Lower leg skin (tissue), 3 donors: Measurements from ENCODE around the gene VAV3.

Source experiments
- POLR2A ChIP-seq, 2 donors: fragments of 450-650 bp; IDR thresholded peaks; one replicate each; pipeline ENCODE4 v1.6.1; 2016 to 2017; ENCODE audit warnings: antibody characterized with exemption in 2 of 2, mild to moderate bottlenecking in 1 of 2, moderate library complexity in 1 of 2
- TF ChIP-seq, protein P1 (sequence below), 3 donors: fragments of 450-650 bp; IDR thresholded peaks; one replicate each; pipeline ENCODE4 v1.5.1; 2016; ENCODE audit warnings: antibody characterized with exemption in 3 of 3, mild to moderate bottlenecking in 3 of 3, moderate library complexity in 2 of 3

DNA sequence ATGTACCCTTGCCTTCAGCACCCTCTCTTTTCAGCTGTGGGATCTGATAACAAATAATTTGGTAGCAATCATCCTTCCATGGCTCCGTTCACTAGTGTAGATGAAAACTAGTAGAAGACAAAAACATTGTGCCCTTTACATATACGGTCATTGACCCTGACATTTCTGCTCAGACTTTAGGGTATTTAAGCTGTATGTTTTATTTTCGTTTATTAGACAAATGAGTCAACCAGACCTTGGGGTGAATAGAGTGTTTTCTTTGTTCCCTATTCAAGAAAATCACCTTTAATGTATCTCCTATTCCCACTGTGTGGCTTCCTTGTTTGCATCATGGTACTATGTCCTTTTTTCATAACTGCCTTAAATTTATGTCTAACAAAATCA is 187.3 kb downstream of the VAV3 start:
- TF ChIP-seq, protein P1, sequence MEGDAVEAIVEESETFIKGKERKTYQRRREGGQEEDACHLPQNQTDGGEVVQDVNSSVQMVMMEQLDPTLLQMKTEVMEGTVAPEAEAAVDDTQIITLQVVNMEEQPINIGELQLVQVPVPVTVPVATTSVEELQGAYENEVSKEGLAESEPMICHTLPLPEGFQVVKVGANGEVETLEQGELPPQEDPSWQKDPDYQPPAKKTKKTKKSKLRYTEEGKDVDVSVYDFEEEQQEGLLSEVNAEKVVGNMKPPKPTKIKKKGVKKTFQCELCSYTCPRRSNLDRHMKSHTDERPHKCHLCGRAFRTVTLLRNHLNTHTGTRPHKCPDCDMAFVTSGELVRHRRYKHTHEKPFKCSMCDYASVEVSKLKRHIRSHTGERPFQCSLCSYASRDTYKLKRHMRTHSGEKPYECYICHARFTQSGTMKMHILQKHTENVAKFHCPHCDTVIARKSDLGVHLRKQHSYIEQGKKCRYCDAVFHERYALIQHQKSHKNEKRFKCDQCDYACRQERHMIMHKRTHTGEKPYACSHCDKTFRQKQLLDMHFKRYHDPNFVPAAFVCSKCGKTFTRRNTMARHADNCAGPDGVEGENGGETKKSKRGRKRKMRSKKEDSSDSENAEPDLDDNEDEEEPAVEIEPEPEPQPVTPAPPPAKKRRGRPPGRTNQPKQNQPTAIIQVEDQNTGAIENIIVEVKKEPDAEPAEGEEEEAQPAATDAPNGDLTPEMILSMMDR (IDR thresholded peaks at IDR 0.05), result no peak
- TF ChIP-seq POLR2A (IDR thresholded peaks at IDR 0.05), result no peak
